Anterior cingulate cortex (tissue), 58 donors: Measurements from ENCODE around the gene IL17RD.
A peak's percentile ranks its signal among the peaks of the same experiment; 100 is the strongest.

Experiments
- DNase-seq, 58 donors: peaks; one replicate each; lab custom pipeline; 2025; lab: John Stamatoyannopoulos, UW

IL17RD gene

GRCh38 chr3:57164657-57165573 is at the start of gene IL17RD:
Gene IL17RD, minus strand, starts transcription at chr3:57165353. Its CDS starts 67 bp downstream, at chr3:57165286.
- DNase-seq, result peak in 47 of 58 donors; percentile 14 to 70 (median 47)

DNA sequence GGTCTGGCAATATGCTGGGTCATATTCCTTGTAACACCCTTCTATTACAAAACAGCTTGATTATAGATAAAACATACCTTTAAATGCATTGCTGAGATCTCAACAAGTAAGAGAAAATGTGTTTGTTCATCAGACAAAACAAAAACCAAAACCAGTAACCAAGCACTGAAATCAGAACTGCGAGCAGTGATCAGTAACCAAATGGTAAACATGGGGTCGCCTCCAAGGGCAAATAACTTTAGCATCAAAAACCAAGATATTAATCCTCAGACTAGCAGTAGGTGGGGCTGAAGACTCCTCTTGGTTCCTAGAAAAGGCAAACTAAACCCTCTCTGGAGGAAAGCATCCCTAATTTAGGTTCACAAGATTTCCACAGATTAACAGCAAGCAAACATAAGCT is 41.3 kb upstream of the IL17RD start:
- no peak for DNase-seq

DNA sequence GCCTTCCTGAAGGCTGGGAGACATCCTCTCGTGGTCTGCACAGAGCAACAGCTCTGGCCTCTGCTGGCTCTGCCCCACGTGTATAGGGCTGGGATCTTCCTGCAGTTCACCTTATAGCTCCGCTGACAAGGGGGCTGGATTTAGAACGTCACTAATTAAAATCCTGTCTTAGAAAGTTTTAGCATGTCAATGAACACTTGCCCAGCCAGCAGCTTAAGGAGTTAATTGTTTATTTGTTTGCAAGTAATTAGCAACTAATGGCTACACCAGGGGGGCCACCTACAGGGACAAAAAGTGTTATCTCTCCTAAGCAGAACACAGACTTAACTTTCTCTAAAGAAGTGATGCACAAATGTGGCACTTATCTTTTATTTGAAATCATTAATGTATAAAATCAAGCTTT is 34.7 kb upstream of the IL17RD start, which contains the start of gene HESX1:
TSS of gene HESX1 (minus strand) at position 84 of the 403 bp plus-strand sequence. CDS start at position 24, 60 bp downstream.
- no peak for DNase-seq

DNA sequence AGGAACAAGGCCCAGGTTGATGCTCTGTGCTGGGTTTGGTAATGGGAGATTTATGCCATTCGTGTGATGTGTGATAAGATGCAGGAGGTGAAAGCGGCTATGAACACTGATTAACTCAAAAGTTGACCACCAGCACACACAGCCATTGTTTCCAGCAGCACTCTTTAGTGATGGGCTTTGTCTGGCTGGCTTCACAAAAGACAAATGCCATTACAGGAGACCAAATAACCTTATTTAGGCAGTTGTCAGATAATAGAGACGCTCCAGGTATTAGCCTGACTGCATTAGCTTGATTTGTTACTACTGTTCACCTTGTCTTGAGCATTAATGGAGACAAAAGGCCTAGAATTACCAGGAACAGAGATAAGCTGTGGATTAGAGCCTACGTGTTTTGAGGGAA is 29.5 kb upstream of the IL17RD start:
- no peak for DNase-seq

- DNase-seq, result no peak
Measured at GRCh38 chr3:57192028-57192427, 26.9 kb upstream of the IL17RD start.

DNA sequence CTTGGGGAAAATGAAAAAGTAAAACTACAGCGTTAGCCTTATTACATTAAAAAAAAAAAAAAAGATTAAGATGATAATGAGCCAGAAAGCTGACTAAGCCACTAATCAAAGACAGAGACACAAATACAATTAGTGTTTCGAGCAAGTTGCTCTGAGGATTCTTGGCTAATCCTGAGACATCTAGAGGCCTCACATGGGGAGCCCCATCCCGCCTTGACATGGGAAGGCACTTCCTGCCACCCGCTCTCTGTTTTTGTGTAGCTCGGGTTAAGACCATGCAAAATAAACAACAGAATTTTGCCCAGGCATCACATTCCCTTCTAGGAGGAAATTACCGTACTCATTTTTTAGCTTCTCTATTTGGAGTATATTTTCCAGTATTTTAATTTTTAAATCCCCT is 19.4 kb upstream of the IL17RD start:
- no peak for DNase-seq

- DNase-seq, result peak in 1 of 58 donors; percentile 4
Measured at GRCh38 chr3:57179580-57180410, 14.6 kb upstream of the IL17RD start.

GRCh38 chr3:57176045-57176444 is 10.9 kb upstream of the IL17RD start:
- no peak for DNase-seq

DNA sequence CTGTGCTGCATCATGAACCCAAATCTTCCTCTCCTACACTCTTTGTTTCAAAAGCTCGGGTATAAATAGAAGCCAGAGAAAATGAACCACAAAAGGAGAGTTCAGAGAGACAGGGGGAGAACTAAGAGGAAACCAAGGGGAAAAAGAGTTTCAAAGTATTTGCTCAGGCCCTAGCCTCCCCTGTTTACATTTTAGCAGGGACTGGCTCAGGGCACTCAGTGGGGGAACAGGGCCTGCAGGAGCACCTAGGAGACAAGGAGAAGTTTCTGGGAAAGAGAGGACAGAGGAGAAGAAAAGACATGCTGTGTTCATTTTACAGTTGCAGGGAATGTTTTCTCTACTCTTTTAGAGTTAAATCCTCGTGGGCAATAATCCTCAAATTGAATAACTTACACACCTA is 8.5 kb upstream of the IL17RD start:
- DNase-seq, result no peak

- no peak for DNase-seq
Measured at GRCh38 chr3:57170946-57171345, 5.8 kb upstream of the IL17RD start.

DNA sequence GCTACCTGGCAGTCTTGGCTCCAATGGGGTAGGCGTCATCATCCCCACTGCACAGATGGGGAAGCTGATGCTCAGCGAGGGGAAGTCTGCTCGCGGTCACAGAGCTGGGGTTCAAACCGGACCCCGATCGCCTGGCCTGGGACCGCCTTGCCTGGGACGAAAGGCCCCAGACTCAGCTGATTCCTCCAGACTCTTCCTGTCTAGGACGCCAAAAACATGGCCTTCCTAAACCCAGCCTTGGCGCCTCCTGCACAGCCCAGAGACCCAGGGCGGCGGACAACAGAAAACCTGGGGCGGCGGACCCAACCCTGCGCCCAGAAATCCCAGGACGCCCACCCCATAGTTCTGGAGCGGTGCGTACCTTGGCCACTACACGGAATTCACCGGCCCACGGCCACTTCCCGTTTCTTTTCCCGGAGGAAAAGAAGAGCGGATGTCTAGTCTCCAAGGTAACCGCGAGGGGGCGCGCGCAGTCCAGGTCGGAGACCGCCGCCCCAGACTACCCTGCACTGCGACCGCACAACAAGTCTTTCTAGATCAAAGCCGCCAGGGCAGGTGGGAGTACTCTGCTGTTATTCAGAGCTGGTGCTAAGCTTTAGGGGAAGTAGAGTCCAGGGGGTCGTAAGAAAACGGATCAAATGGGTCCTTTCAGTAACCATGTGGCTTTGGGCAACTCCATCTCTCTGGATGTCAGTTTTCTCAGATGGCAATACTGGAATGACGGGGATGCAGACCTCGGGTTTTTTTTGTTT is 4.9 kb upstream of the IL17RD start:
- DNase-seq, result peak in 44 of 58 donors; percentile 8 to 78 (median 38)

GRCh38 chr3:57169108-57169507 is 4.0 kb upstream of the IL17RD start:
- DNase-seq, result no peak

- DNase-seq, result no peak
Measured at GRCh38 chr3:57168151-57168550, 3.0 kb upstream of the IL17RD start.

DNA sequence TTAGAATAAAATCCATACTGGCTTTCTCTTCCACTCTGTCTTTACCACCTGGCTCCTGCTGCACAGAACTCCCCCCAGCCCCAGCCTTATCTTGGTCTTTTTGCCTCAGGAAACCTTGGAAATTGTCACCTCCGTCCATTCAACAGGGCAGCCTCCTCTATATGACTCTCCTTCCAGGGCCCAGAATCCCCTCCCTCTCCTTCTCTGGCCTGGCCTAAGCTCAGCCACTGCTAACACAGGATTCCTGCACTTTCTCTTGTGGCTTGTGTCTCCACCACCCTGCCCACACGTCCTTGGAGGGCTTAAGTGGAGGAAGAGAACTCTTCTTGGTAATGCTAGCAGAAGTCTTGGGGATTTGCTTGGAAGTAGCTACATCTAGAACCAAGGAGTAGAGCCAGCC is 1.5 kb upstream of the IL17RD start:
- no peak for DNase-seq

DNA sequence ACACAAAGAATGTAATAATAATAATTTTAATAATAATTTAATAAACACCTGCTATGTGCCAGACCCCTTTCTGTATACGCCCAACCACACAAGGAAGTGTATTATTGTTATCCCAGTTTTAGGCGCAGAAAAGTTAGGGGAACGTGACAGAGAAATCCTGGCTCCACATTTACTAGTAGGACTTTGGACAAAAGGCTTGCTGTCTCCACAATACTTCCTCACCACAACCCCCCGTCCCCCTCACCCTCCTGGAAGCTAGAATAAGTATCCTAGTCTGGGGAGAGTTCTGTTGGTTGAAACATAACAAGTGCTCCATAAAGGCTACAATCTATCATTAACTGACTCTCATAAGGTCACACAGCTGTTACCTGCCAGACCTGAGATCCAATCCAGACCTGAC is 488 bp upstream of the IL17RD start:
- no peak for DNase-seq

DNA sequence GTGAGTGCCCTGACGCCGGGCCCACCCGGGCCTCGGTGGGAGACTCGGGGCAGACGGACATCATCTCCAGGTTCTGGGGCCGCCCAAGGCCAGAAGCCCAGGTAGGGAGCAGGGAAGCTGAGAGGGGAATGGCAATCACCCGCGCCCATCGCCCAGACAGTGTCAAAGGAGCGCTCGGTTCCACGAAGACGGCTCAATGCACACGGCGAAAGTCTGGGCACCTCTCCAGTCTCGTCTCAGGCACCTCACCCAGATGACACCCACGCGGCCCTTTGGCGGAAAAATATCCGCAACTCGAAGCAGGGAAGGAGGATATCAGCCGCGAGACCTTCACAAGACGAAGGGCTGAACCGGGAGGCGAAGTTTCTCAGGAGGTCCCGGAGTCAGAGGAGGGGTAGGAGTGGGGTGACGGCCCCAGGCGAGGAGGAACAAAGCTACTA is 916 bp downstream of the IL17RD start:
- DNase-seq, result peak in 1 of 58 donors; percentile 13

DNA sequence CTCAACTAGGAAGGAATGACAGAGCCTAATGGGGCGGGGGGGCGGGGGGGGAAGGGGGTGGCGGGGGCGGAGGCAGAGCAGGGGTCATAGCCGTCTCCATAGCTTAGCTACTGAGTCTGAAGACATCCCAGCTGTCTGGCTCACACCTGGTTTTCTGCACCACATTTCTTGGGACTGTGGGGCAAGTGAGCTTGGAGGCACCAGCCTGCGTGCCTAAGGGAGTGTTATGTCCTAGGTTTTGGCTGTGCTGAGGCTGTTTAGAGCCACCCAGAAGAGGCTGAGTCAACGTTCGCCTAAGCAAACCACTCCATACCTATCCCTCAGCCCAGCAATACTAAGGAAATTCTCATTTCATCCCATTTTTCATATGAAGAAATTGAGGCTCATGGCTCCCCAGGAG is 1.4 kb downstream of the IL17RD start:
- DNase-seq, result no peak

DNA sequence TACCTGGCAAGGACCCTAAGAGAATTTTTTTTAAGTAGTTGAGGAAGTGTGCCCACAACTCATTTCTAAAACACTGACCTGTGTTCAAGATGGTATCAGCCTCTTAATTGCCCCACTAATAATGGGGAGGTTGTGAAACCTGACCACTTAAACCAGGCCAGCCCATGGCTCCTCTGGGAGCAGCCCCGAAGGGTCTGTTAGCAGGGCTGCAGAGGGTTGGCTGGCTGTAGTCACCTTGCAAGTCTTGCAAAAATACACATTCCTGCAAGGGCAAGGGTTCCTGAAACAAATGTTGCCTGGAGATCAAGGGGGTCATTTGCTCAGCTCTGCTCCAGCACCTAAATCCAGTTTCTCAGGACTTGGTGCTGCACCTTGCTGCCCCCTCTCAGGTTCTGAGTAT is 3.2 kb downstream of the IL17RD start:
- no peak for DNase-seq

DNA sequence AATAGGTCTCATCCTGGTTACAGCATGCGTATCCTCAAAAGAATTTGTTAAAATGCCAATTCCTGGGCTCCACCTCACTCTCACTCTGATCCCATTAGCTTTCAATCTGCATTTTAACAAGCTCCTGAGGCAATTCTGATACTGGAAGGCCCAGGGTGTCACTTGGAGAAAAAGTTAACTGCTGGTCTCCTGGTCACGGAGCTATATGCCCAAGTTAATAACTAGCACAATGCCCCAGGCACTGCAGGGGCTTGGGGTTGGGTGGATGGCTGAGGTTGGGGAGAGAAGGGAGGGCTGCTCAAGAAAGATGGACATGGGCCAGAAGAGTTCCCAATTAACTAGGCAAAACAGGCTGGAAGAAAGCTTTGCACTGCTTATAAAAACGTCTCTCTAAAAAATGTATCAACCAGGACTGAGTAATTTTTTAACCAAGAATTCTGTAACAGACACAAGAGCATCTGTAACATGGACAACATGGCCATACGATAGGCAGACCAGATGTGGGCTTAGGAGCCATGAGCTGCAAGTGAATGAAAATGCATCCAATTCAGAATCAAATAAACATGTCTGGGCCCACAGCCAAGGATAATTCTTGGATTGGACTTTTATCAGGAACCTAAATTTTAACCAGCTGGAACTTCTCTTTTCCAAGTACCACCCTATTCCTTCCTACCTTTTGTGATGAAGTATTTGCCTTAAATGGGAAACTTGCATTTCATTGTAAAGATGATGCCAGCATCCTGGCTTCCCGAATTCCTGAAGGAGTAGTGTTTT is 4.2 kb downstream of the IL17RD start:
- no peak for DNase-seq
